ENCODE measurements around the gene PITX2.
A peak's percentile ranks its signal among the peaks of the same experiment; 100 is the strongest.

Gene PITX2

GRCh38 chr4:110636171-110636679 is 13.3 kb upstream of the PITX2 start:
- DNase-seq, result no peak

GRCh38 chr4:110635163-110635865 is 12.4 kb upstream of the PITX2 start:
- DNase-seq, result no peak

DNA sequence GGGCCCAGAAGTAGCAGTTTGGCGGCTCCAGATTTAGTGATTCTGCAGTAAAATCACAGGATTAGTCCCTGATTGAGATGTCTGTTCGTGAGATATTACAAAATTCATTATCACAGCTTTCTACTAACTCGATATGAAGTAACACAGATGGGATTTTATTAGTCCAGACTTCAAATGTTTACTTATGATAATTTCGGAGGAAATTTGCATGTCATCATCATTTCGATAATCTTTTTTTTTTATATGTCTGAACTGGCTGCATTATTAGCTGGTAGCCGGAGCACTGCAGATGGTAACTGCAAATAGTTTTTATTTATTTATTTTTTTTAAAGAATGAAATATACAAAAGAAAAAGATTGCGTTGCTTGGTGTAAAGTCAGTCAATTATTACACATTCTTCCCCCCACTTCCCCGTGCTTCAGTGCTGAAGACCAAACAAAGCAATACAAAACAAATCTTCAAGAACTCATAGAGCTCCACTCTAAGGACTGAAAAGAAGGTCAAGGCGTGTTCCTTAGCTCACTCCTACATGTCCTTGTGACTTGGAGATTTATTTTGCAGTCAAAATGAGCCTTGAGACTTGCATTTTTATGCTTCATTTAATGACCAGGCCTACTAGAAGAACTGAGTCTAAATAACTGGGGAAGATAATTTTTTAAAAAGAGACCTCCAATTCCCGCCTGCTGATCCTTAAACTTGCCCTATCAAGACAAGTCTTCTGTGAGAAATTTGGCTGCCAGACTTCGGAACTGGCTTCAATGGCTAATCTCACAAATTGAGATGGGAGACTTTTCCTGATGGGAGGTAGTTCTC is 11.7 kb upstream of the PITX2 start:
- DNase-seq, result no peak

DNA sequence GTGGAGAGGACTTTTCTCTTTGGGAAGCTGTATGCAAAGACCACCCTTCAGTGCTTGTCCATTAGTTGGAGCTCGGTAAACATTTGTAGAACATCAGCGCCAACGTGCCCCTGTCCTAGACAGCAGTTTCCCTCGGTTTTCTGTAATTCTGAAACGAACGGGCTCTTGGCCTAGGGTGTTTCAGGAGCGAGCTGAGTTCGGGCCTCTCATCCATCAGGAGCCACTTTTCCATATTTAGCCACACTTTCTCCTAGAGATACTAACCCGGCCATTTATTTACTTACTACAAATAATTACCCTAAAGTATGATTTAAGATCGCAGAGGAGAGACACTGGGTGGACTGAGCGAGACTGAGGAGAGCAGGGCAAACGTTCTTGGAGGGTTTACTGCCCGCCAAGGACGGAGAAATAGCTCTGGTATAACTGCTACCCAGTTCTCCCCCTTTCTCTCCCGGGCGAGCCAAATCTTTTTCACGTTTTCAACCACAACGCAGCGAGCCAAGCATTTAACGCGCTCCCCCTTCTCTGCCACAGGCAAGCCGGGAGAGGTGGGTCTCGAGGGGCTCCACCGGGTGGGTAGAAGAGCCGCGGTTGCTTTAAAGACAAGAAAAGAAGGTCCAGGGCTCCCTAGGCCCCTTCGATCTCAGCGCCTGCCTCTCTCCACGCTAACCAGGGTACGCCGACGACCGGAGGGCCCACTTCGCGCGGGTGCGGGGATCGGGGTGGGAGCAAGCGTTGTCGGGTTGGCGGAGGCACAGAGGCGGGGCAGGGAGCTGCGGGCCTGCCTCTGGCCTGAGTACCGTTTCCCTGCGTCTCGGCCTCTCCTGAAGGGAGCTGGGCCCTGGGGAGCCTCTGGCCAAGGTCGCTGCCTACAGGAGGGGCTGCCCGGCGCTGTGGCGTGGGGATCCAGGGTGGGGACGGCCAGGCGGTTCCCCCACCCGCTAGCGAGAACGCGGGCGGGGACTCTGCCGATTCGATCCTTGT is 10.8 kb upstream of the PITX2 start:
- DNase-seq, result no peak

DNA sequence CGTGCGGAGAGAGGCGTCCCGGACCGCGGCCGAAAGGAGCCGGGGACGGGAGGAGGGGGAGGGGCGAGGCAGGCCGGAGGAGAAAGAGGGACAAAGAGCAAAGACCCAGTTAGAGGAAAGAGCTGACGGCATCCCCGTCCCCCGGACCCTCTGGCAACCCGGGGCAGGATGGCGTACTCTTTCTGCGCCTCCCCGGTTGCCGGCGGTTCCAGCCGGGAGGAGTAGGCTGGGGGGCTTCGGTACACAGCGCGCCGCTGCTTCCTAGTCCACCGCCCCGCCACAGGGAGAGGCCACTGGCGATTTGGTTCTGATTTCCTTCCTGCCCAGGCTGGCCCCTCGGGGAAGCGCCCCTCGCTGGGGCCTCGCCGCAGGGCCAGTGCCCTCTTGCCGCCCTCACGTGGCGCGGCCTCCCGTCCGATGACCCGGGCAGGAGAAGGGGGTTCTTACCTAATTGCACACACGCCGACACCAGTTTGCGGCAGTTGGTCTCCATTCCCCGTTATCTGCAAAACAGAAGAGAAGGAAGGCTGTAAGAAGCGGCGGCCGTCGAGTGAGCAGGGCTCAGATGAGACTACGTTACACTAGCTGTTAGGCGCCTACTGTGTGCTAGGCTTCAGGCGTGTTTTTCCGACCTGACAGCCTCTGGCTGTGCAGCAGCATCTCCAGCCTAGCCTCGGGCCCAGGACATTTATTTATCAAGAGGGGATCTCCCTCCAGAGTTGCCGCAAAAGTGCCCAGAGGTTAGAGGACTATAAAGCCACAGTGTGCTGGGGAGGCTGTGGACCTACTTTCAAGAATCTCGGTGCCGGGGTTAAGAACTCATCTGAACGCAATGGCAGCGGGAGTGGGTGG is 9.9 kb upstream of the PITX2 start:
- no peak for DNase-seq

GRCh38 chr4:110631584-110632505 is 9.0 kb upstream of the PITX2 start:
- peak; percentile 51 to 65 for DNase-seq

DNA sequence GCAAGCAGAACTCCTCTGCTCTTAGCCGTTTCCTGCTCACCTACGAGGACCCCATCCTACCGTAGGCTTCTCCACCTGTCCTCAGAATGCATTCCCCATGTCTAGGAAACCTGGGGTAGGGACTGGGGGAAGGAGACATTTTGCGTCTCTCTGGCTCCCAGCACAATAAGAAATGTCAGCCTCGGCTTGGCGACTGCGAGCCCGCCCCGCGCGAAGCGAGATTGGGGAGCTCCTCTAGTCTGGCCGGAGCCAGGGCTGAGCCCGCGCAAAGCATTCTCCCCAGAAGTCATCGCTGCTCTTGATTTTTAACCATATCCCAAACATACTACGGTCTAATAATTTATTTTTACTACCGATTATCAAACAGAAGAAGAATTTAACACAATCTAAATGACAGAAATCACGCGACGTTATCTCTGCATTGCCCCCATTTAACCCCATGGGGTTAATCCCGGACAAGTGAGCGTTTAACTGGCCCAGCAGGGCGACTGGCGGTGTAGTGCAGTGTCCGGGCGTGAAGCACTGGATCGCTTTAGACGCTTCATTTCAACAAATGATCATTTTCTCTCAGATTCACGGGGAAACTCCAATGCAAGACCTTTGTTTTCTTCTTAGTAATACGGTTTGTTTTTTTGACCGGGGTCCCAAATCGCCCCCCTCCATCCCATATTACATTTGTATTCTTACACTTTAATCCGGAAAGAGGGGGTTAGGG is 8.0 kb upstream of the PITX2 start:
- DNase-seq, result no peak

DNA sequence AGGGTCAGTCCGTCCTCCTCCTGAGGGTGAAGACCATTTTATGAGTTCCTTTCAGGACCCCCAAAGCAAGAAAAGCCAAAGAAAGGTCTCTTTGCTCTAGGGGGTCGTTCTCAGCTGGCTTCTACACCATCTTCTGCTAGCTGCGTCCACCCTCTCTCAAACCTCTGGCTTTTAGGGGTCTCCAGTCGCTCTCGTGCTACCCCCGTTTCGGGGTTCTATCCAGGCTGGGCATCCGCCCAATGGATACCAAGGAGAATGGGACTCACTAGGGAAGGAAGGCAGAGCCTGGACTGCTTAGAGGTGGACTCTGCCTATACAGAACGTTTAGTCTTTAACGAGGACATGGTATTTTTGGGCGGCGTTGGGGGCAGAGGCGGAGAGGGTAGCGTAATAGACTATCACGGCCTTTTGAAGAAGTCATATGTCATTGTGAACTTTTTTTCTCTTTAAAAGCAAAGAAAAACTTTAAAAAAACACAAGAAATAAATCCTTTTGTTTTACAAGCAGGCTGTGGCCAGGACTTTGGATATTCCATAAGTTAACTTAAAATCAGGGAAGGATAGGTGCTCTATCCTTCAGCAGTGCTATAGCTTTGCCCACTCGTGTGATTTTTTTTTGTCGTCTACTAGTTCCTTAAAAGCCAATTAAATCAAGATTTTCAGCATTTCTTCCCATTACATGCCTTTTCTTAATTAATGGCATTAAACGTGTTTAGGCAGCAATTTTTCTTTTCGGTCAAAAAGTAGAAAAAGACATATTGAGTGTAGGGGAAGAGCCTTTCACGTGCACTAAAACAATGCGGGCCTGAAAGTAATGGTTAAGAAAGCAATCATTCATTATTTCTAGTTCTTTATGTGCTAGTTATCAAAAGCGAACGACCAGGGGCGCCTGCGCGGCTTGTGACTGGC is 7.2 kb upstream of the PITX2 start:
- no peak for DNase-seq

DNA sequence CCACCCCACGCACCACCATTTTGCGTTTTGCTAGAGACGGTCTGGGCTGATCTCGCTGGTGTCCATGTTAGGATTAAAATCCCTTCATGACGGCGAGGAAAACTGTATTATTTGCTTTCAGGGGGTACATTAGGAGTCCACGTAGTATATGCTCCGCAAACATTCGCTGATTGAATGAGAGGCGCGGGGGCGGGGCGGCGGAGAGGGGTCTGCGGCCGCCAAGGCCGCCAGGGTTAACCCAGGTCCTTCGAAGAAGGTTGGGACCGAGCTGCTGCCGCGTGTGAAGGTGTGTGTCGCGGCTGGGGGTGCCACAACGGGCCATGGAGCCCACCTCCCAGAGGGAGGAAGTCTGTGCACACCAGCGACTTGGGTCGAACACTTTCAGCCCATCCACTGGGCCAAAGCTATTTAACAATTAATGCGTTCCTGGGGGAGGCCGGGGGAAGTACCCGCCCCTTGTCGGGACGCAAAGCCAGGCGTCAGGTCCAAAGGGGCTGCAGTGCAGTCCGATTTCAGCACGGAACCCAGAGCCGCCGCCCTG is 6.4 kb upstream of the PITX2 start:
- no peak for DNase-seq

DNA sequence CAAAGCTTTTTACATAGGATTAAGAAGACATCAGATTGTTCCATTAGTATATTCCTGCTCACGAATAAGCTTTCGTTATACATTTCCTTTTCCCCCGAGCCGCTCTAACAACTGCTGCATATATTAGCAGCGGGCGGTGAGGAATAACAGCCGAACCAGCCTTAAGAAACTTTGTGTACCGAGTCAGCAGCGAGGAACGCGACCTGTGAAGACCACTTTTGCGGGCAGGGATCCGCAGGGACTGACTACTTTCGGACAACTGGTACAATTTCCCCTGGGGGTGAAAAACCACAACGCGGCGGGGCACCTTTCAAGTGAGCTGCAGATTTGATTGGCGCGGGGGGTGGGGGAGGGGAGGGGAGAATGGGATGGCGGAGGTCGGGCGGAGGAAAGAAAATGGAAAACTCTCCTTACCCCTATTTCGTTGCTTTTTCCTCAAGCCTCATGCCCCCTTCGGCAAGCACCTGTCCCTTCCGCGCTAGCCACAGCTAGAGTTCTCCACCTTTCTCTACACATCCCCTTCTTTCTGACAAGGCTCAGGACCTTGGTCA is 5.9 kb upstream of the PITX2 start:
- DNase-seq, result no peak

DNA sequence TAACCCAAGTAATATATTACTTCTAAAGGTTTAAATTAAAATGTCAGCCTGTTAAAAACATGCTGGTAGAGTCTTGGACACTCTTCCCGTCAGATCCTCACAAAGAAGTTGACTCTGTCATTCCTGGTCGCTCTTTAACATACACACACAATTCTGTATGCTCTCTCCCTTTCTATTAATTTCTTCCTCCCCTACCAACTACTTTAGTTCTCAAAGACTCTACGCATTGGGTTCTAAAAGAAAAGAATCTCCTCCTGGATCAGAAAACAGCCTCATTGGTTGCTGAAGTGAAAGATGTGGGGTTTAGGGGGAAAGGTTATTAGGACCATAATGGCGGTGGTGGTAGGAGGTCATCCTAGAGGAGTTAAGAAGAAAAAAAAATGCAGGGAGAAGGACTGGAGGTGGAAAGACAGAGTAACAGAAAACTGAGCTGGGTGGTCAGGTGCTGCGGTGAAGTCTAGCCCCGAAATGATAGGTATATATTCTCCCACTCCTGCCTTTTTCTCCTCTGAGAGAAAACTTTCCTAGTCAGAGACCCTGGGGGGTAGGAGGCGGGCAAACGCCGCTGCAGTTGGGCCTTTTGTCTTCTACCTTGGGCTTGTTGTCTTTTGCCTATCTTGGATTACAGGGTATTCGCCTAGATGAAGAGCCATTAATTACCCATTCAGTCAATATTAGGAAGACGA is 5.2 kb upstream of the PITX2 start:
- no peak for DNase-seq

- DNase-seq, result no peak
These were observed 3.8 kb upstream of the PITX2 start for GRCh38 chr4:110626532-110627153.

DNA sequence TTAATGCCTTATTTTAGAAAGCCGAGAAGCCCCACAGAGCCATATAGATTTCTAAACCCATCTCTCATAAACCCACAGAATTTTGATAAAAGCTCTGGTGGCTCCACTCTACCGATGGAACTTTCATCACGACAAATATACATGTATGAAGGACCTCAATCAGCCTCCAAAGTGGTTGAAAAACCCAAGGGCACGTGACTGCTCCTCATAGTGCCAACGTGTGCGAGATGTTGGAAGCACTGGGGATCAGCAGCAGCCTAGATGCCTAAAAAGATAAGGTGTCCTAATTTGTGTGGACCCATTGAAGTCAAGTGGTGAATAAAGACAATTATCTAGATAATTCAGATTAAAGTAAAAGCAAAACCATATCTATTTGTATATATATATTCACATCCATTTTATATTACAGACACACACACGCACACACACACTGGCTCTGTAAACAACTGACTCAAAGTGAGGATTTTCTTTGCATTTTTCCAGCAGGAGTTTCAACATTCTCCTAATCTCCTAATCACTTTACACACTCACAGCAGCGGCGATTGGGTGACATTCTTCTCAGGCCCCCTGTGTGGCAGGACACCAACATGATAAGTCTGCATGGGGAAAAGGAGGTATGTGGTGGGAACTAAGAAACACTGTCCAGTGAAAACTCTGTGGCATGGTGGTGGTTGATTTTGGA is 2.8 kb upstream of the PITX2 start:
- no peak for DNase-seq

DNA sequence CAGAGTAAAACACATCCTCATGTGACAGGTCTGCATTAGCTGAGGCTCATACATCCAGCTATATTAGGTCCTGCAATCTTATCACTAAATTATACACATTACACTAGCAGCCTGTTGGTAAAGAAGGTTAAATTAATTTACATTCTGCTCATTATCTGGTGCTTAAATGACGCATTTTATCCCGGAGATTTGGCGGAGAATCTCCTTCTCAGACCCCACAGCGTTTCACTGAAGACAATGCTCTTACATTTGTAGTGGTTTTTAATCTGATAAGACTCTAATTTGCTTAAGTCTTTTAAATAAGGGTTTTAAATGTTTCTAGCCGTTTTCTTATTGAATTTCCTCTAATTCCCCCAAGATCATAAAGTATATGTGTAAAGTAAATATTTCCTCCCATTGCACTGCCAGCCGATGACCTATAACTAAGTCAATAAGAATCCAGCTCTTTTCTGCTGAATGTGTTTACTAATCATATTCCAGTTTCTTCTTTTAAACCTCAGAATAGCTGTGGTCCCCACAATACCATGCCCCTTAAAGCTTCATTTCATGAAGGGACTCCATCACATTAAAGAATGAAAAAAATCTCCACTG is 2.1 kb upstream of the PITX2 start:
- no peak for DNase-seq

- no peak for DNase-seq
These were observed 1.5 kb upstream of the PITX2 start for GRCh38 chr4:110624398-110624780.
